GM21390 (cell line): ENCODE data around the gene MYO18B.

ENCODE experiments used
- ATAC-seq: cut with Tn5 transposase; IDR thresholded peaks from one replicate; pipeline ENCODE4 v1.9.1; 2021; ENCODE audit not compliant: unreplicated experiment

MYO18B gene

DNA sequence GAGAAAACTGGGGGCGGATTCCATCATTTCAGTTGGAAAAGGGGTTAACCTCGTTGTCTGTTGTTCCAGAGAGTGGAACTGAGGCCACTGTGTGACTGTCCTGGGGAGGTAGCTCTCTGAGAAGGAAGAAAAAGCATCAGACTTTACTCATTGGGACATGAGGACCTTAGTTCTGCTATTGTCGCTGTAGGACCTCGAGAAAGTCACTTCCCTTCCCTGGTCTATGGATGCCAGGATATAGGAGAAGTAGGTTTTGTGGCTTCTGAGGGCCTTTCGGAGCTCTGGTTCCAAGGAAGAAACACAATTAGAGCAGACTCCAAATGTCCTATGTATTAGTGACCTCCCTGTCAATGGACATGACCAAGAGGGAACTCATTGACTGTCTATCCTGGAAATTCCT lies 6.2 kb downstream of the MYO18B start:
- no peak for ATAC-seq

DNA sequence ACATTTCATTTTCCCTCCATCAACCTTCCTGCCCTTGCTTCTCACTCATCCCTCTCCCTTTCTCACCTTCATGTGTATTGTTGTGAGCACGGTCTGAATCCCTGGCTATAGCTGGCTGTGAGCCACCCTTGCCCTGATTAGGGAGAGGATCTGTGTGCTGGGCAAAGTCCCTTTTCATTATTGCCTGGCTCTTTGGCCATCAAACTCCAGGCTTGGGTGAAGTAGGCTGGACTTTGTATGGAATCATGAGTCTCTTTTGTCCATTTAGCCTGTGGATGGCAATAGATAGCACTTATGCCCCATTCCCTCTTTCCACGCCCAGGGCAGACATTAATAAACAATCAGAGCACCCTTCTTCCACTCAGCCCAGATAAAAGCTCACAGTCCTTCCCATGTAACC lies 6.7 kb downstream of the MYO18B start:
- ATAC-seq: no peak

DNA sequence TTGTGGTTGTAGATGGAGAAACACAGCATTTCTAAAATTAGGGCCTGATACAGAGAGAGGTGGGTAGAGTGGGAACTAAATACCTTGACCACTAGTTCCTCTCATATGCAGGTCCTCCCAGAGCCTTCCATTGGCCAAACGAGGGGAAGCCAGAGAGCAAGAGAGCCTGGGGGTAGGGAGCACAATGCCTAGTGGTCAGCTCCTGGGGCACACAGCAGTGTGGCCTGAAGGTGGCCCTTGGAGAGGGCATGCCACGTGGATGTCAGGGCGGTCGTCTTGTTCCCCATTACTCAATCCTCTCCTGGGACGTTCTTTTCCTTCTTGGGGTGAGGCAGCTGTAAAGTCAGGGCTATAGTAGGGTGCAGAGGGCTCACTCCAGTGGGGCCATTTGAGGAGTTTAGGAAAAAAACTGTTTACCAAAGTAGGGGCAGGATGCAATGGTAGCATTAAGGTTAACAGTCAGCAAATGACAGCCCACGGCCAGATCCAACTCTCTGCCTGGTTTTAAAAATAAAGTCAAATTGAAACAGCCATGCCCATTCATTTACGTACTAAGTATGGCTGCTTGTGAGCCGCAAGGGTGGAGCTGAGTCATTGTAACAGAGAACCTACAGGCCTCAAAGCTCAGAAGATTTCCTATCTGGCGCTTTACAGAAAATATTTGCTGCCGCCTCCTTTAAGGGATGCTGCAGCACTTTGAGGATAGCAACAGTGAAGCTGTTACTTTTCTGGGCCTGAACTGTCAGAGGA lies 7.6 kb downstream of the MYO18B start:
- ATAC-seq: no peak

DNA sequence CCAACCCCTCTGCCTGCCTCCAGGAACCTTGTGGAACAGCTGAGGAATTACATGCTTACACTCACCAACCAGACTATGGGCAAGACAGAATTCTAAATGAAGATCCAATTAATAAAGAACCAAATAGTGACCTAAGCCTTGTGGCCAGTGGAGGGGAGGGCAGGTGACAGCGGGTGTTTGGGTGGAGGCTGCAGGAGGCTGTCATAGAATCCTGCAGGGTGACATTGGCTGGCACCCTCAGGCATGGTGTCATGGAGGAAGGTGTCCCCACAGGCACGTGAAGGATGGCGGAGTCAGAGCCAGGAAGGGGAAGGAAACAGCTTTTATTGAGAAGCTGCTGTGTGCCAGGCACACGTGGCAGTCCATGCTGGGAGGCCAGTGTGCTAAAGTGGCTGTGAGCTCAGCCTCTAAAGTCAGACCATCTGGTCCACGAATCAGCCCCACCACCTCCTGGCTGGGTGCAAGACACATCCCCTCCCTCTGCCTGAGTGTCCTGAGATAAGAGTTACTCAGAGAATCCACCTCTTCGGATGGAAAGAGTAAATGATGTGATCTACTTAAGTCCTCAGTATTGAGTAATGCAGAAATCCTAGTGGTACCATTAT lies 8.7 kb downstream of the MYO18B start:
- no peak for ATAC-seq

DNA sequence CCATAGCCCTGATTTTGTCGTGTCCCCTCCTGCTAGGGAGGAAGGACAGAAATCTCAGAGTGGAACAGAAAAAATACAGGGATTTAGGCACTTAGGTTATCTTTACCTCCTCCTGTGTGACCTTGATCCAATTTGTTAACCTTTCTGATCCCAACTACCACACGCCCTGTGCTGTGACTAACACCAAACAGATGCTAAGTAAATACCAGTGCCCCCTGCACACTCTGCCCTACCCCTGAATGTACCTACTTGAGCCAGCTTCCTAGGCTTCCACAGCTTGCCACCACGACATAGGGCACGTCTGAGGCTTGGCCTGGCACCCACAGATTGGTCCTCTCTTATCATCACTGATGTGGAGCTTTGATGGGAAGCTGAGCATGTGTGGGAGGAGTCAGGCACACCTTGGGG lies 9.2 kb downstream of the MYO18B start:
- ATAC-seq: no peak

DNA sequence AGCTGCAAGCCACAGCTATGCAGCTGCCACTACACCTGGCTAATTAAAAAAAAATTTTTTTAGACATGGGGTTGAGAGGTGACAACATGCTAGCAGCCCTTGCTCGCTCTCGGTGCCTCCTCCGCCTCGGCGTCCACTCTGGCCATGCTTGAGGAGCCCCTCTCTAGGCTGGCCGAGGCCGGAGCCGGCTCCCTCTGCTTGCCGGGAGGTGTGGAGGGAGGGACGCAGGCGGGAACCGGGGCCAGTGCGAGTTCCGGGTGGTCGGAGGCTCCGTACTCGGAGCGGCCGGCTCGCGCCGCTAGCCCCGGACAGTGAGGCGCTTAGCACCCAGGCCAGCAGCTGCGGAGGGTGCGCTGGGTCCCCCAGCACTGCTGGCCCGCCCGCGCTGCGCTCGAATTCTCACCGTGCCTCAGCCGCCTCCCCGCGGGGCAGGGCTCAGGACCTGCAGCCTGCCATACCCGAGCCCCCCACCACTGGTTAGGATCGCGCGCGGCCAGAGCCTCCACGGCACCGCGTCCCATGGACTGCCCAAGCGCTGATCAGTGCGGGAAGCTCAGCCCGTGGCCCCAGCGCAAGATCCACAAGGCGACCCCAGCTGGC lies 10.7 kb downstream of the MYO18B start:
- ATAC-seq: no peak

DNA sequence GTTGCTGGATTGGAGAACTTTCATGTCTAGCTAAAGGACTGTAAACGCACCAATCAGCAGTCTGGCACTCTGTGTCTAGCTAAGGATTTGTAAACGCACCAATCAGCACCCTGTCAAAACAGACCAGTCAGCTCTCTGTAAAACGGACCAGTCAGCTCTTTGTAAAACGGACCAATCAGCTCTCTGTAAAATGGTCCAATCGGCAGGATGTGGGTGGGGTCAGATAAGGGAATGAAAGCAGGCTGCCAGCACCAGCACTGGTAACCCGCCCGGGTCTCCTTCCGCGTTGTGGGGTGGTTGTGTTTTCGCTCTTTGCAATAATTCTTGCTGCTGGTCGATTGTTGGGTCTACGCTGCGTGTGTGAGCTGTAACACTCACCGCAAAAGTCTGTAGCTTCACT lies 11.3 kb downstream of the MYO18B start:
- ATAC-seq: no peak

DNA sequence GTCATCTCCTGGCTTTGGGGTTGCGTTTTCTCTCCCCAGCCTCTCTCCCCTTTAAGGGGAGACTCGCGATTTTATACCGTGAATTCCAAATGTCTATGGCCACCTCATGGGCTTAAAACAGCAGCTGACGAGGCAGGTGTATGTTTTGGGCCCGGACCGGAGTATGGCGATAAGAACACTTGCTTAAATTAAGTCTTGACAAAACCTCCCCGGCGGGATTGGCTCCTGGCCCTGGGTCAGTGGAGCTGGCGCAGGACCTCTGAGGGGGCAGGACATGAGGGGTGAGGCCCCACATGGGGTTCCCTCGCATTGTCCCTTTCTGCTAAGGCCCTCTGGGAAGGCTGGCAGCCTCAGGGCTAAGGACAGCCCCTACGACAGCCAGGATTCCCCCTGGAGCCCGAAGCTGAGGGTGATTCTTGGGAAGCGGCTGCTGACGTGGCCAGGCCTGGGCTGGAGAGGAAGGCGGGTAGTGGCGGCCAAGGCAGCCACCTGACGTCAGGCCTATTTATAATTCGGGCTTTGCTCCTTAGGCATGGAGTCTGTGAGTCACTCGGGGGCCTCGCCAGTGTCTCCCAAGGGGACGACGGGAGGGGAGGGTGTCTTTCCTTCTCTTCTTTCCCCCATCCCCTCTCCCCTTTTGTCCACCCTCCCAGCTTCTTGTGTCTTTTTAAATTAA lies 12.7 kb downstream of the MYO18B start:
- no peak for ATAC-seq

DNA sequence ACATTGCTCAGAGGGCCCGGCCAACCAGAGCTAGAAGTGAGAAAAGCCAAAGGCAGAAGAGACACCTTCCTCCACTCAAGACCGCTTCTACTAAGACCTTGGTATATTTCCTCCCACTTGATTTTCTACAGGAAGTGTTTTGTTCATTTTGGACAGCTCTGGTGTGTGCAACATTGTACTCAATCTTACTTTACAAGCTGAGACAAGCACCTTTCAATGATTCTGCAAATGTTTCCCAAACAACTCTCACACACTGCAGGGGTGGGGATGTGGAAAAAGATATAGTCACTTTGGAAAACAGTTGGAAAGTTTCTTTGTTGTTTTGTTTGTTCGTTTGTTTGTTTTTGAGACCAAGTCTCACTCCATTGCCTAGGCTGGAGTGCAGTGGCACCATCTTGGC lies 15.7 kb downstream of the MYO18B start:
- ATAC-seq: no peak

DNA sequence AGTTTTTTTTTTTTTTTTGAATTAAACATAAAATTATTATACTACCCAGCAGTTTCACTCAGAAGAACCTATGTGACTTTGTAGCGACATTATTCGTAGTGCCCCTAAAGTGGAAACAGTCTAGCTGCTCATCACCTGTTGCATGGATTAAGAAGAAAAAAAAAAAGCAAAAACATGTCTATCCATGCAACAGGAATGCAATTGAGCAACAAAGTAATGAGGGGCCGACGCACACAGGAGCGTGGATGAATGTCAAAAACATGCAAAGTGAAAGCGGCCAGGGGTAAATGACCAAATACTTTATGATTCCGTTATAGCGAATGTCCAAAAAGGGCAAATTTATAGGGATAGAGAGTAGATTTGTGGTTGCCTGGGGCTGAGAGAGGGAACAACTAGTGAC lies 16.3 kb downstream of the MYO18B start:
- ATAC-seq: no peak

DNA sequence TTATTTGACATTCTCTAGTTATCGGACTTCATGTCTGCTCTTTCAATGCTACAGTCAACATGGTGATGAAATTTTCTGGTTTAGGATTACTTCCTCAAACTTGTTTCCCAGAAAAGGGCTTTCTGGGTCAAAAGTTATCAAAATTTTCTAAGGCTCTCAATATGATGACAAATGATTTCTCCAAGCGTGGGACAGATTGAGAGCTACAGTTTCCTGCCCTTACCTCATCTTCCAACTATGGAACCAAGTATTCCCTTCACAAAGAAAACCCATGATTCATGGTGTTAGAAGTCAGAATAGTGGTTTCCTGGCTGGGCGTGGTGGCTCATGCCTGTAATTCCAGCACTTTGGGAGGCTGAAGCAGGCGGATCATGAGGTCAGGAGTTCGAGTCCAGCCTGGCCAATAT lies 17.8 kb downstream of the MYO18B start:
- no peak for ATAC-seq

DNA sequence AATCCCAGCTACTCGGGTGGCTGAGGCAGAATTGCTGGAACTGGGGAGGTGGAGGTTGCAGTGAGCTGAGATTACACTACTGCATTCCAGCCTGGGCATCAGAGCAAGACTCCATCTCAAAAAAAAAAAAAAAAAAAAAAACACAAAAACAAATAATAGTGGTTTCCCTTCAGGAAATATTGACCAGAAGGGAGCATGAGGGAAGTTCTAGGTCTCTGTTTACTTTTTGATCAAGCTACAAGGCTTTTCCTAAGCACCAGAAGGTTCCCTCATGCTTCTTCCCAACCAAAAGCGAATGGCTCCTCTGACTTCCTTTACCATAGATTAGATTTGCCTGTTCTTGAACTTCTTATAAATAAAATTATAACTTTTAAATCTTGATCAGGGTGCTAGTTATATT lies 18.3 kb downstream of the MYO18B start:
- ATAC-seq: no peak

DNA sequence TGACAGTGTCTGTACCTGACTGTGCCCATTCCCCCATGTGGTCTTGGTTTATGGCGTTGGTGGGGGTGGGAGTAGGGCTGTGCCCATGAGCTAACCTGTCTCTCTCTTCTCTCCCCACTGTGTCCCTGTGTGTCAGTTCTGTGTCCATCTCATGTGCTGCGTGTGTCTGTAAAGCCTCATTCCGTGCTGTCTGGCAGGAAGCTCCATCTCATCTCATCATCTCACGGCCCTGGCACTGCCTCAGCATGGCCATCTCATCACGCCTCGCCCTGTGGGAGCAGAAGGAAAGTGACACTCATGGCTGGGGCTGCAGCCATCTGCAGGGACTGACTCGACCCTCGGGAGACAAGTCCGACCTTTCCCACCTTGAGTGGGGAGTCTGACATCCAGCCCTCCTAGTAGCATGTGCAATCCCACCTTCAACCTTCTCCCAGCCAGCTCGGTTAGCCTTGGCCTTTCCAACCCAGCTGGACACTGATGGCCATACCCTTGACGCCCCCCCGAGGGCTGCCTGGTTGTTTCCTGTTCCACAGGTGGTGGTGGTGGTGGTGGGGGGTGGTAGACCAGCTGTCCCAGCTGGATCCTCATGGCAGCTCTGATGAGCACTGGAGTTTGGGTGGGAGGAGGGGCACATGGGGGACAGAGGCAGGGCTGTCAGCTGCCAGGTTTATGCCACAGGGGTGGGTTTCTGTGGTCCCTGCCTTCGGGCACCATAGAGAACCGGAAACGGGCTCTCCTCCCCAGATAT lies 19.0 kb downstream of the MYO18B start:
- no peak for ATAC-seq

DNA sequence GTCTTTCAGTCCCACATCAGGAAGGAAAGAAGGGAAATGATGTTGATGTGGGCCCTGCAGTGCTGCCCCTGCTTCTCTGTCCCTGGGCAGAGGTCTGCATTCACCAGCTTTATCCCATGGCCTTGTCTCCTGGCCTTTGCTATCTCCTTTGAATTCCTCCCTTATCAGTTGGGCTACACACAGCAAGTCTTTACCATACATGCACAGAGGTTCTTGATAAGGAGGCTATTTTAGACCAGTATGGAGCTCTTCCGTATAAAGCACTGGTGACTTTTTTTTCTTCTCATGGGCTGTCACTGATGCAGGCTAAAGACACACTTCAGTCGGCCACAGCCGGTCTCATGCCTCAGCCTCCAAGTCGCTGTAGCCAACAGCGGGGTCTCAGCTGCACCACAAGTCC lies 20.2 kb downstream of the MYO18B start:
- no peak for ATAC-seq

DNA sequence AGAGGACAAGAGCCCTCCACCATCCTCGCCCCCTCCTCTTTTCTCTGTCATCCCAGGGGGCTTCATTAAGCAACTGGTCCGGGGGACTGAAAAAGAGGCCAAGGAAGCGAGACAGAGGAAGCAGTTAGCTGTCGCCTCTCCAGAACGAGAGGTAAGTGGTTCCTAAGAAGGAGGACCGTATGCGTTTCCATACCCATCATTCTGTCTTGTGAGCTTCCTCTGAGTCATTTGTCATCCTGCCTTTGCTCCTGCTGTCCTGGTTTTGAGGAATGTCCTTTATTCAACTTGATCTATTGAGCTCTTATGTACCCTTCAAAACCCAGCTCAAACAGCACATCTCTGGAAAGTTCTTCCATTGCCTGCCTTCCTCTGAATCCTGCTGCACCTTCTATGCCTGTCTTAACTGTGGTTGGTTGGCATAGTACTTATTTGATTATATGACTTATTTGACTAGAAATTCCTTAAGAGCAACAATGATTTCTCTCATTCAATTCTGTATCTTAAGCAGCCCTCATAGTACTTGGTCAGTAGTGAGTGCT lies 21.3 kb downstream of the MYO18B start:
- ATAC-seq: no peak

DNA sequence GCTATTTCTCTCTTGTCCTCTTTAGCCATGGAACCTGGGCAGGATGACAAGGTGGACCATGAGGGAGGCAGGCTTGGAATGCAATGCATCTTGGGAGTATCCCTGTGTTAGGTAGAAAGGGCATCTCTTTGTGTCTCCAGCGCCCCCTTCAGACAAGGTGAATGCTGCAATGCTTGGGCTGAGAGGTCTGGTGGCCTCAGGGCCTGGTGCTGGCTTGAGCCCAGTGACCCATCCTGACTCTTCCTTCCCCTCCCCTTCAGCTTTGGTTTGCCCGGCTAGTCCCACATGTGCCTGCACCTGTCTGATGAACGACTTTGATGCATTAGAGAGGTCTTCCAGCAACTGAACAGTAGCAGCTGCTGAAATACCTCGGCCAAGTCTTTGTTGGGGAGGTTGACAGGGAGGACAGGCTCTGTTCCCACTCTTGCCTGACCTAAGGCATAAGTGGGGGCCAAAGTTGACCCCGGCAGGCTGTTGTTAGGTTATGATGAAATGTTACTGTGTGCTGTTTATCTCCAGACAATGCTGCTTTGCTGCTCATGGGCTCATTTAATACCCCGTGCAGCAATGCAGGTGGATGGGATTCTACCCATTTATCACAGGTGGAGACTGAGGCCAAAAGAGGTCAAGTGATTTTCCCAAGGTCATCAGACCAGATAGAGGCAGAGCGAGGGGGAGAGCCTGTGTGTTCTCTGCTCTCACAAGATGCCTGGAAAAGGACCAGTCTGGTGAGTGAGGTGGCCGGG lies 22.5 kb downstream of the MYO18B start:
- ATAC-seq: no peak

DNA sequence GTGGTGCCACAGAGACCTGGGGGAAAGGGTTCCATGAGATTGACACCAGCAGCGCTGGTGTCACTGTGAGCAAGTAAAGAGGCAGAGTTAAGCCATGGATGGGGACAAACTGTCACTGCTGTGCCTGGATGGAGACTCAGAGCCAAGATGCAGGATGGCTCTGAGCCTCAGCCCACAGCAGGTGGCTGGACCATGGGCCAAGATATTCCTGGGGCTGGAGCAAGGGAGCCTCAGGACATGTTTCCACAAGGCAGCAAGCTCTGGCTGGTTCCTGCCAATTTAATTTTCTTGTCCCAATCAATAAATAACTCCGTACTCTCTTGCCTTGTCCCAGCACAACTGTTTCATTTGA lies 23.0 kb downstream of the MYO18B start:
- ATAC-seq: no peak

DNA sequence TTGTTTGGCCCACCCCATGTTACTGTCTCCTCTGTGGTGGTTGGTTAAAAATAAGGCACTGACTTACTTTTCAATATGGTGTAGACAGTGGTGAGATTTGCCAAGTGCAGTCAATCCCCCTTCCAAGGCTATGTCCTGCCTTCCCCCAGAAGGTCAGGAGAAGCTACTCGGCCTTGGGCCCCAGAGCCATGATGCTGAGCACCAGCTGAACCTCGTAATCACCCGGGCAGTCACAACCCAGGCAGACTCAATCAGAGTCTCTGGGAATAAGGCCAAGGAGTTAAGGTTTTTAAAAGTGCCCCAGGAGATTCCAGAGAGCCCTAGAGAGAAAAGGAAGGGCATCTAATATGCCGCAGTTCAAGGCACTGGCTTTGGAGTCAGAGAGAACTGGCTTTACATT lies 23.8 kb downstream of the MYO18B start:
- ATAC-seq: no peak

DNA sequence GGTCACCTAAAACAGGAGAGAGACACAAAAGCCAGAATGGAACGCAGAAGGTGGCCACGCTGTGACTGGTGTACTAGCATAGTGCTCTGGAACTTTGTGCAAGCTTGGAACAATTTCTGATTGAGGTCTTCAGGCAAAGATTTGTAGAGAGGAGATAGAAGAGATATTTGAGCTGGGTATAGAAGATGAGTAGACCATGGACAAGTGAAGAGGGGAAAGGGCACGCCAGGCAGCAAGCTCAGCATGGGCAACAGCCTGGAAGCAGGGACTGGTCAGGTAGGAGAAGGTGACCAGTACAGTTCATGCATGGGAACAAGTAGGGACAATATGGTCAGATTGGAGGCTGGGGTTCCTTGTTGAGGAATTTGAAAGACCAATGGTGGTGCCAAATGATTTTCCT lies 24.4 kb downstream of the MYO18B start:
- ATAC-seq: no peak

DNA sequence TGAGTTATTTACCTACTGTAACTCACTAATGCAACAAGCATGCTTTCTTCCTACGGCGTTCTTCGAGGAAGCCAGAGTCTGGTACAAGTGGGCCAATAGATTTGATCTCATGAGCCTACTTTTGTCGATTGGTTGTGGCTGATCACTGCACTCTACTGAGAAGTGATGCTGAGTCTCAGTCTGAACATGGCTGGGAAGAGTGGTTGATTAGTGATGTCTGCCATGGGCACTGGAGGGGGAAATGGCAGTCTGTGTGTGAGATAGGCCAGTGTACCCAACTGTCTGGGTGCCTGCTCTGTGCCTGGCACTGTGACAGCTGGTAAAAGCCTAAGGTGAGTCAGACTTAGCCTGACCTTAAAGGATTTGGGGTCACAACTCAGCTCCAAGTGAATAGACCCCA lies 28.3 kb downstream of the MYO18B start:
- no peak for ATAC-seq
